ENCODE measurements around the gene ADORA1.

- TF ChIP-seq REST (IDR thresholded peaks at IDR 0.05; ENCODE audit: insufficient read depth in 1 of 2, low read depth in 2 of 2, low read length in 2 of 2) (no peak), SIN3A (IDR thresholded peaks at IDR 0.05; ENCODE audit: borderline replicate concordance, insufficient read depth, low read length) (no peak)
These were observed 74.1 kb downstream of the ADORA1 start for GRCh38 chr1:203201516-203202205.

Data from PFSK-1 (cell line).